Measurements from ENCODE around the gene CACNA1S. TPM values are rescaled to one million over a fixed set of nuclear protein-coding genes. Genes with fewer than 3 reads are reported as not detected.

Gene CACNA1S
- total RNA-seq, 2 experiments from 2014 or later, result not detected

DNA sequence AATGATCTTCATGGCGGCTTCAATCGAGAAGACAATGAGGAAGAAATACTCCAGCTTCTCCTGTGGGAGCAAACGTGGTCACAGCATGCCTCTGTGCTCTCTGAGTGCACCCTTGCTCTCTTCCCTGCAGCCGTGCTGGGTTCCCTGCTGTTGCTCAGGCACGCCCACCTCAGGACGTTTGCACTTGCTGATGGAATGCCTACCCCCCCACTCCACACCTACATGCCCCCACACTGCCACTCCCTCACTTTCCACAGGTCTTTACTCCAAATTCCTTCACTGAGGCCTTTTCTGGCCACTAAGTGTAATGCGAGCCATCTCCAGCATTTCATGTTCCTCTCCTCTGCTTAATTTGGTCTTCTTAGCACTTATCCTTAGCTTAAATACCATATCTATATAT lies 18.3 kb downstream of the CACNA1S start:
- no peaks in the 10 kb centered on the region for H3K79me2 ChIP-seq (ENCODE audit: insufficient read depth, low read depth, low read length)
- no peak overlapping the region for H3K4me2 ChIP-seq (ENCODE audit: low read length)
- POLR2A ChIA-PET, result no interaction called here
- CTCF ChIA-PET (ENCODE audit: unreplicated experiment), result no interaction called here
- DNase-seq (ENCODE audit: low spot score), result no peak
- no TSS peak for BruUV-seq (replicated peaks)
- no peak overlapping the region for H2AFZ ChIP-seq (ENCODE audit: low read length)
- no peaks in the 10 kb centered on the region for H3K9me3 ChIP-seq (ENCODE audit: low read length)
- H3K9me2 ChIP-seq (ENCODE audit: insufficient read depth, low read length), result no peaks in the 10 kb centered on the region
- H3K27ac ChIP-seq (ENCODE audit: low read depth, low read length, poor library complexity, severe bottlenecking), result no peak overlapping the region
- no peak for TF ChIP-seq EZH2phosphoT487 (IDR thresholded peaks at IDR 0.05; ENCODE audit: borderline replicate concordance, low read depth, low read length)
- TF ChIP-seq, protein P1, sequence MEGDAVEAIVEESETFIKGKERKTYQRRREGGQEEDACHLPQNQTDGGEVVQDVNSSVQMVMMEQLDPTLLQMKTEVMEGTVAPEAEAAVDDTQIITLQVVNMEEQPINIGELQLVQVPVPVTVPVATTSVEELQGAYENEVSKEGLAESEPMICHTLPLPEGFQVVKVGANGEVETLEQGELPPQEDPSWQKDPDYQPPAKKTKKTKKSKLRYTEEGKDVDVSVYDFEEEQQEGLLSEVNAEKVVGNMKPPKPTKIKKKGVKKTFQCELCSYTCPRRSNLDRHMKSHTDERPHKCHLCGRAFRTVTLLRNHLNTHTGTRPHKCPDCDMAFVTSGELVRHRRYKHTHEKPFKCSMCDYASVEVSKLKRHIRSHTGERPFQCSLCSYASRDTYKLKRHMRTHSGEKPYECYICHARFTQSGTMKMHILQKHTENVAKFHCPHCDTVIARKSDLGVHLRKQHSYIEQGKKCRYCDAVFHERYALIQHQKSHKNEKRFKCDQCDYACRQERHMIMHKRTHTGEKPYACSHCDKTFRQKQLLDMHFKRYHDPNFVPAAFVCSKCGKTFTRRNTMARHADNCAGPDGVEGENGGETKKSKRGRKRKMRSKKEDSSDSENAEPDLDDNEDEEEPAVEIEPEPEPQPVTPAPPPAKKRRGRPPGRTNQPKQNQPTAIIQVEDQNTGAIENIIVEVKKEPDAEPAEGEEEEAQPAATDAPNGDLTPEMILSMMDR (conservative IDR thresholded peaks at IDR 0.05; ENCODE audit: low read length), result no peak
- H3K4me3 ChIP-seq (ENCODE audit: low read depth, low read length, poor library complexity, severe bottlenecking), result no peak overlapping the region
- H3K4me1 ChIP-seq (ENCODE audit: insufficient read depth, low read length, poor library complexity, severe bottlenecking), result peaks cover 9% of the 10 kb centered on the region
- no peaks in the 10 kb centered on the region for H3K36me3 ChIP-seq (ENCODE audit: insufficient read depth, low read length)
- H4K20me1 ChIP-seq (ENCODE audit: insufficient read depth, low read length), result no peaks in the 10 kb centered on the region
- intact Hi-C loops (cut with micrococcal nuclease; ENCODE audit: unreplicated experiment), result no loop called here

GRCh38 chr1:201093561-201093960 lies 18.7 kb downstream of the CACNA1S start:
- Histone ChIP-seq H3K4me3 (ENCODE audit: low read depth, low read length, poor library complexity, severe bottlenecking) (no peak overlapping the region), H3K4me2 (ENCODE audit: low read length) (no peak overlapping the region), H3K9me3 (ENCODE audit: low read length) (no peaks in the 10 kb centered on the region), H3K79me2 (ENCODE audit: insufficient read depth, low read depth, low read length) (no peaks in the 10 kb centered on the region), H3K27ac (ENCODE audit: low read depth, low read length, poor library complexity, severe bottlenecking) (no peak overlapping the region), H3K4me1 (ENCODE audit: insufficient read depth, low read length, poor library complexity, severe bottlenecking) (peaks cover 9% of the 10 kb centered on the region), H3K9me2 (ENCODE audit: insufficient read depth, low read length) (no peaks in the 10 kb centered on the region), H2AFZ (ENCODE audit: low read length) (no peak overlapping the region), H4K20me1 (ENCODE audit: insufficient read depth, low read length) (no peaks in the 10 kb centered on the region), H3K36me3 (ENCODE audit: insufficient read depth, low read length) (no peaks in the 10 kb centered on the region)
- intact Hi-C loops (cut with micrococcal nuclease; ENCODE audit: unreplicated experiment), result no loop called here
- POLR2A ChIA-PET, result no interaction called here
- BruUV-seq (replicated peaks), result no TSS peak
- no peak for DNase-seq (ENCODE audit: low spot score)
- TF ChIP-seq, protein P1 (conservative IDR thresholded peaks at IDR 0.05; ENCODE audit: low read length), result no peak
- no peak for TF ChIP-seq EZH2phosphoT487 (IDR thresholded peaks at IDR 0.05; ENCODE audit: borderline replicate concordance, low read depth, low read length)
- CTCF ChIA-PET (ENCODE audit: unreplicated experiment), result no interaction called here

GRCh38 chr1:201092738-201093137 lies 19.5 kb downstream of the CACNA1S start:
- intact Hi-C loops (cut with micrococcal nuclease; ENCODE audit: unreplicated experiment), result no loop called here
- no TSS peak for BruUV-seq (replicated peaks)
- no peak for DNase-seq (ENCODE audit: low spot score)

More at GRCh38 chr1:201092738-201093137, 19.5 kb downstream of the CACNA1S start:
- CTCF ChIA-PET (ENCODE audit: unreplicated experiment), result no interaction called here
- no peak overlapping the region for H3K4me2 ChIP-seq (ENCODE audit: low read length)
- H3K4me1 ChIP-seq (ENCODE audit: insufficient read depth, low read length, poor library complexity, severe bottlenecking), result peaks cover 9% of the 10 kb centered on the region
- H3K9me2 ChIP-seq (ENCODE audit: insufficient read depth, low read length), result no peaks in the 10 kb centered on the region
- no peaks in the 10 kb centered on the region for H3K36me3 ChIP-seq (ENCODE audit: insufficient read depth, low read length)
- H2AFZ ChIP-seq (ENCODE audit: low read length), result no peak overlapping the region
- no peak overlapping the region for H3K4me3 ChIP-seq (ENCODE audit: low read depth, low read length, poor library complexity, severe bottlenecking)
- no peaks in the 10 kb centered on the region for H3K9me3 ChIP-seq (ENCODE audit: low read length)
- no peak overlapping the region for H3K27ac ChIP-seq (ENCODE audit: low read depth, low read length, poor library complexity, severe bottlenecking)
- TF ChIP-seq EZH2phosphoT487 (IDR thresholded peaks at IDR 0.05; ENCODE audit: borderline replicate concordance, low read depth, low read length), result no peak
- TF ChIP-seq, protein P1 (conservative IDR thresholded peaks at IDR 0.05; ENCODE audit: low read length), result no peak
- POLR2A ChIA-PET, result no interaction called here
- no peaks in the 10 kb centered on the region for H4K20me1 ChIP-seq (ENCODE audit: insufficient read depth, low read length)
- H3K79me2 ChIP-seq (ENCODE audit: insufficient read depth, low read depth, low read length), result no peaks in the 10 kb centered on the region
